PC-9 (cell line): ENCODE data around the gene ATG9A. TPM values are rescaled to one million over a fixed set of nuclear protein-coding genes. Genes with fewer than 3 reads are reported as not detected.

Experiments used
- BruUV-seq: library from RNA; stranded (reverse); fragments of 400-500 nt; replicated peaks from 2 replicates; lab custom pipeline; 2021; lab: Mats Ljungman, UMichigan
- CTCF ChIA-PET: fragments of 300-600 bp; sonication (Branson Sonifier 250); formaldehyde crosslinking; loops from one replicate; lab custom pipeline; 2022; ENCODE audit warnings: antibody characterized with exemption; lab: Charles Lee
- POLR2A ChIA-PET: fragments of 300-600 bp; sonication (Branson Sonifier 250); formaldehyde crosslinking; loops from one replicate; lab custom pipeline; 2022; ENCODE audit warnings: antibody characterized with exemption; ENCODE audit not compliant: unreplicated experiment; lab: Charles Lee
- DNase-seq, 2 experiments: peaks; one replicate each; pipeline versions ENCODE4 v3.0.0 to v3.0.0-alpha.2; 2015 to 2022; ENCODE audit warnings: mixed read lengths in 1 of 2
- H2AFZ ChIP-seq: fragments of 200-600 bp; sonication (generic); 2 replicates; pipeline ENCODE4 v1.8.1; 2017; ENCODE audit warnings: antibody characterized with exemption
- H3F3A ChIP-seq: fragments of 200-600 bp; sonication (generic); 2 replicates; pipeline ENCODE4 v1.8.1; 2017; ENCODE audit warnings: antibody characterized with exemption, mild to moderate bottlenecking, low read depth; ENCODE audit not compliant: insufficient read depth
- H3K27ac ChIP-seq: fragments of 200-600 bp; sonication (generic); 2 replicates; pipeline ENCODE4 v1.6.1; 2016; ENCODE audit warnings: mixed run types
- H3K27me3 ChIP-seq: fragments of 200-600 bp; sonication (generic); 2 replicates; pipeline ENCODE4 v1.6.1; 2016; ENCODE audit warnings: low read depth, mixed run types; ENCODE audit not compliant: insufficient read depth
- H3K36me3 ChIP-seq: fragments of 200-600 bp; sonication (generic); 2 replicates; pipeline ENCODE4 v1.6.1; 2016; ENCODE audit warnings: low read depth, mixed run types
- H3K4me1 ChIP-seq: fragments of 200-600 bp; sonication (generic); replicated peaks from 2 replicates; pipeline ENCODE4 v1.6.1; 2016; ENCODE audit warnings: mixed run types; ENCODE audit not compliant: insufficient read depth
- H3K4me2 ChIP-seq: fragments of 200-600 bp; sonication (generic); 2 replicates; pipeline ENCODE4 v1.6.1; 2017; ENCODE audit warnings: mixed run types
- H3K4me3 ChIP-seq: fragments of 200-600 bp; sonication (generic); 2 replicates; pipeline ENCODE4 v1.6.1; 2016; ENCODE audit warnings: mixed run types
- H3K79me2 ChIP-seq: fragments of 200-600 bp; sonication (generic); 2 replicates; pipeline ENCODE4 v1.6.1; 2017; ENCODE audit warnings: low read depth, mixed run types
- H3K9me2 ChIP-seq: fragments of 200-600 bp; sonication (generic); 2 replicates; pipeline ENCODE4 v1.8.1; 2017; ENCODE audit warnings: mild to moderate bottlenecking; ENCODE audit not compliant: insufficient read depth
- H3K9me3 ChIP-seq: fragments of 200-600 bp; sonication (generic); 2 replicates; pipeline ENCODE4 v1.8.1; 2016; ENCODE audit warnings: low read depth; ENCODE audit not compliant: insufficient read depth
- H4K20me1 ChIP-seq: fragments of 200-600 bp; sonication (generic); 2 replicates; pipeline ENCODE4 v1.8.1; 2017; ENCODE audit not compliant: insufficient read depth
- CTCF ChIP-seq: fragments of 200-600 bp; sonication (generic); conservative IDR thresholded peaks from 2 replicates; pipeline ENCODE4 v1.6.1; 2017; ENCODE audit warnings: mixed run types, antibody characterized with exemption, mild to moderate bottlenecking, moderate library complexity
- EZH2 ChIP-seq: fragments of 200-600 bp; sonication (generic); IDR thresholded peaks from 2 replicates; pipeline ENCODE4 v1.8.0; 2017; ENCODE audit warnings: antibody characterized with exemption, low read depth
- intact Hi-C: fragments of 100-400 bp; cut with micrococcal nuclease; formaldehyde crosslinking; loops from one replicate; pipeline ENCODE4 v1.10.0; 2022; ENCODE audit not compliant: unreplicated experiment
- total RNA-seq: library from RNA; stranded (reverse); gene quantifications from 2 replicates; pipeline ENCODE4 v1.2.3, GENCODE V29; 2021

Gene ATG9A
- total RNA-seq, 1 experiment from 2014 or later = 56.0 TPM

- ChIA-PET CTCF (interaction anchor here (0.6 to 1.1 kb wide), 7 partner anchors 11 to 762 kb away, joined by 3 to 13 read pairs (median 3); no protein-coding TSS in a partner anchor), POLR2A (no interaction called here)
- H2AFZ ChIP-seq = no peak overlapping the region
These were observed 58.2 kb downstream of the ATG9A start for GRCh38 chr2:219171231-219171651.

GRCh38 chr2:219169930-219170654 is 59.3 kb downstream of the ATG9A start, which contains the start of gene SLC23A3:
Gene SLC23A3, minus strand, starts transcription at chr2:219170029. Its CDS starts 45 bp downstream, at chr2:219169984.
- Histone ChIP-seq H3F3A (peaks cover 16% of the 10 kb centered on the region; the same call in 1 of the 2 replicates), H3K4me2 (no peak within 1 kb of the TSS), H3K27me3 (no peaks in the 10 kb centered on the region), H4K20me1 (no peaks in the 10 kb centered on the region; the same call in 1 of the 2 replicates), H3K4me3 (no peak within 1 kb of the TSS), H3K4me1 (peaks cover under 1% of the 10 kb centered on the region; the same call in 1 of the 2 replicates), H3K79me2 (peaks cover 10% of the 10 kb centered on the region), H2AFZ (no peak within 1 kb of the TSS), H3K27ac (no peak within 1 kb of the TSS), H3K36me3 (0 out of 2 replicates have a peak, but pooled peaks cover 12% of the 10 kb centered on the region), H3K9me2 (no peaks in the 10 kb centered on the region), H3K9me3 (no peaks in the 10 kb centered on the region)
- no peak for TF ChIP-seq CTCF
- no peak for TF ChIP-seq EZH2
- intact Hi-C loops = no loop called here
- no TSS peak for BruUV-seq
- ChIA-PET CTCF (no interaction called here), POLR2A (interaction anchor here (0.6 kb wide), 1 partner anchor 49 kb away, joined by 3 read pairs; the partner anchor contains the start of gene ABCB6)
- no peak for DNase-seq

More at GRCh38 chr2:219171231-219171651, 58.2 kb downstream of the ATG9A start:
- intact Hi-C loops = loop anchor here (1.0 kb wide), 2 partner anchors 40 to 127 kb away; no protein-coding TSS in a partner anchor
- H3K4me3 ChIP-seq = no peak overlapping the region
- no peak overlapping the region for H3K27ac ChIP-seq
- peaks cover 23% of the 10 kb centered on the region for H3F3A ChIP-seq
- no peaks in the 10 kb centered on the region for H3K9me3 ChIP-seq
- no peak for TF ChIP-seq EZH2
- peak; percentile 82 for TF ChIP-seq CTCF
- no peaks in the 10 kb centered on the region; the same call in 1 of the 2 replicates for H4K20me1 ChIP-seq
- H3K79me2 ChIP-seq = peaks cover 21% of the 10 kb centered on the region
- H3K27me3 ChIP-seq = no peaks in the 10 kb centered on the region
- H3K36me3 ChIP-seq = 0 out of 2 replicates have a peak, but pooled peaks cover 12% of the 10 kb centered on the region
- peak in 1 of 2 experiments; percentile 36 for DNase-seq
- H3K4me1 ChIP-seq = peaks cover 11% of the 10 kb centered on the region
- no peaks in the 10 kb centered on the region for H3K9me2 ChIP-seq
- H3K4me2 ChIP-seq = no peak overlapping the region
- BruUV-seq = no TSS peak

Other genes with a start within 250 kb of the ATG9A start
- gene FEV, start 244.5 kb downstream of the ATG9A start, total RNA-seq = not detected in 2 replicates
- gene CRYBA2, start 236.2 kb downstream of the ATG9A start, total RNA-seq = not detected in 2 replicates
- not detected in 2 replicates for gene CFAP65, start 188.1 kb downstream of the ATG9A start, total RNA-seq
- not detected in 2 replicates for gene IHH, start 168.7 kb downstream of the ATG9A start, total RNA-seq
- gene NHEJ1, start 68.8 kb downstream of the ATG9A start, total RNA-seq = 9.8 and 11.2 TPM in 2 replicates
- gene SLC23A3, start 59.6 kb downstream of the ATG9A start, total RNA-seq = 7.1 and 7.9 TPM in 2 replicates
- 36.5 and 37.1 TPM in 2 replicates for gene CNPPD1, start 52.7 kb downstream of the ATG9A start, total RNA-seq
- gene RETREG2, start 51.4 kb downstream of the ATG9A start, total RNA-seq = 77.0 and 84.4 TPM in 2 replicates
- gene ZFAND2B, start 22.9 kb downstream of the ATG9A start, total RNA-seq = 24.6 and 39.4 TPM in 2 replicates
- 33.7 and 41.4 TPM in 2 replicates for gene ABCB6, start 10.7 kb downstream of the ATG9A start, total RNA-seq
- gene ANKZF1, start 170 bp upstream of the ATG9A start, total RNA-seq = 62.2 and 65.1 TPM in 2 replicates
- 7.9 and 10.8 TPM in 2 replicates for gene GLB1L, start 15.8 kb upstream of the ATG9A start, total RNA-seq
- 39.6 and 47.2 TPM in 2 replicates for gene STK16, start 15.8 kb upstream of the ATG9A start, total RNA-seq
- gene TUBA4B, start 23.6 kb upstream of the ATG9A start, total RNA-seq = not detected in 2 replicates
- 118 and 157 TPM in 2 replicates for gene TUBA4A, start 24.3 kb upstream of the ATG9A start, total RNA-seq
- gene DNAJB2, start 49.7 kb upstream of the ATG9A start, total RNA-seq = 38.5 and 47.5 TPM in 2 replicates
- gene PTPRN, start 79.8 kb upstream of the ATG9A start, total RNA-seq = not detected in 2 replicates
- gene RESP18, start 103.1 kb upstream of the ATG9A start, total RNA-seq = not detected in 2 replicates
- 99.1 and 107 TPM in 2 replicates for gene DNPEP, start 158.3 kb upstream of the ATG9A start, total RNA-seq
- 0.60 TPM in 1 of 2 replicates, not detected in the other for gene DES, start 188.7 kb upstream of the ATG9A start, total RNA-seq
- gene SPEG, start 205.2 kb upstream of the ATG9A start, total RNA-seq = 46.8 and 55.8 TPM in 2 replicates